NCI-H748 (cell line): ENCODE results near the gene CYP51A1.
"Not testable (repeated sequence)": the region's sequence is repeated elsewhere in the genome, so short reads cannot be mapped to it uniquely, and the experiment has no call there.

Source experiments
- DNase-seq: peaks from one replicate; lab custom pipeline; 2025; ENCODE audit not compliant: unreplicated experiment; lab: John Stamatoyannopoulos, UW

Gene CYP51A1

DNA sequence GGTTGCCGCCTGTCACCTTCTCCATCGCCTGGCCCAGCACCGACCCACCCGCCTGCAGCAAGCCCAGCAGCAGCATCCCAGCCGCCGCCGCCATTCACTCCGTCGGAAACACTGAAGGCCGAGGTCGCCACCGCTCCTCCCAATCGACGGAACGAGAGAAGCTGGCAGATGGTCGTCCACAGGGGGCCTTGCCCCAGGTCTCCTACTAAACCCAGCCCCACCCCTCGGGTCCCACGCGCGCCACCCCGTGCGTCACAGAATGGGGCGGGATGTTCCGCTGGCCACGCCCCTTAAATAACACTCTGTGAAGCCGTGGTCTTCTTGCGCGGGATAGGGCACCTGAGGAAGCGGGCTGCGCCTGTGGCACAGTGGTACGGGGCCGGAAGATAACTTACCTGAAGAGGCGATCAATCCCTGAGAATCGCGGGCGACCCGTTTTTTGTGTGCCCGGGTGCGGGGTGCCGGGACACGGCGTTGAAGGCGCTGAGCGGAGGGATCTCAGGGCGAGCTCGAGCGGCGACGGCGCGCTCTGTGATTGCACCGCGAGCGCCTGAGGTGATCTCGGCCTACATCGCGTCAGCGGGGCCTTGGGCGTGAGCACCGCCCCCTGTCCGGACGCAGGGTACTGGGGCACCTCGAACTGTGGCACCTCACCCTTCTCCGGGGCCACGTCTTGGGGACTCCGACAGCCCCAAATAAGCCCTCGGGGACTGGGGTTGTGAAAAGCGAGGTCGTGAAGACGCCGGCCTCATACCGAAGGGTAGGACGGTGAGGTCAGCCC is at the start of gene CYP51A1:
Gene CYP51A1, minus strand, starts transcription at position 207 of the 781 bp plus-strand sequence. Its CDS starts 113 bp downstream, at position 94.
- DNase-seq, result peak; percentile 96

DNA sequence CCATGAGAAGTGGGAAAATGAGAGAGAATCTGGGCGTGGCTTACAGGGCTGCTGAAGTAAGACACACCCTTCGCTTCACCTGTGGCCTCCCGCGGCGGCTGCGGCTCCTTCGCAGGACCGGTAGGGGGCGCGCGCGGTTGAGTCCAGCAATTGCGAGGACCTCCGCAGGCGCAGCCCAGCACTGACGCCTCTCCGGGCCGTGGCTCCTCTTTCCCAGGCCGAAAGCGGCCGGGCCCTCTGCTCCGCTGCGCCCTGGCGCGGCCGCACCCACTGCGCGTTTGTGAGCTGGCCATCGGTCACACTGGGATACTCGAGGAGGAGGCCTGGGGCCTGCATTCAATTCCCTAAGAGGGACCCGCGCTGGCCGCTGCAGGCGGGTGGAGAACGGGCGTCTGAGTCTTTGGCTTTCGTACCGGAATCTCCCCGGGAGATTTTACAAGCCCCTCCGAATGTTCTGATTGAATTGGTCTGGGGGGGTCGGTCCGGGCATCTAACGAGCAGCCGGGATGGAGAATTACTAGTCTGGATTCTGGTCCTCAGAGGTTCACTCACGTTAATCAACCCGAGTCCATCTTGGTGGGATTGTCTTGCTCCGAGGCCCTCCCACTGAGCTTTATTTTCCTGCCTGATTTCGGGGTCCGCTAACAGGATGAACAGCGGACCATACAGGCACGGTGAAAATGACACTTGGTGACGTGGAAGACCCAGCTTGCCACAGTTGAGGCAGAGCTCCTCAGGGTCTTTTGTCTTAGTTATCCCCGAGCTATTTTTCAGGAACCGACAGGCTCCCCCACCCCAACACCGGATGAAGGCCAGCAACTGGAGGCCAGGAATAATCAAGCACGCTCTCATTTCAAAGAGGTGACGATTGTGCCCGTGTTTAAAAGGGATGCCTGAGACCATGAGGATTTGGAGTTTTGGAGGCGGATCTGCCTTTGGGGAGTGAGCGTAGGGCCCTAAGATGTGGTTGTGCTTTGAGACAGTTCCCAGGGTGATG is 44.9 kb upstream of the CYP51A1 start, which contains the start of gene LRRD1:
Gene LRRD1, minus strand, starts transcription at position 215 of the 997 bp plus-strand sequence. CDS start 13,940 bp downstream, outside the sequence.
- peak; percentile 92 for DNase-seq

DNA sequence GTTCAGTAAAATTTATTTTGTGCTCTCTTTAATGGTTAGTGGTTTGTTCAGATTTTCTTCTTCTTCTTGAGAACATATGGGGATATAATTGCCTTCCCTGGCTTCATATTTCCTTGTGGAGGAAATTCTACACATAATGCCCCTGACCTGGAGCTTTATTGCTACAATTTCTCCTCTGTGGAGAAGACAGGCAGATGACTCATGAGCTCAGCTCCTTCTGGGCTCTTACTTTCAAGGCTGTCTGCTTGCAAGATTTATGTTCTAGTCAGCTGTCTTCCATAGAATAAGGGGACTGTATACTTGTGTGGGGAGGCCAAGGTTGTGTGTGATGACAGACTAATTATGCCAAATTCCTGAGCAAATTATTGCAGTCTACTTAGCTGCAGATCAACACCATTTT is 43.1 kb upstream of the CYP51A1 start:
- no peak for DNase-seq

DNA sequence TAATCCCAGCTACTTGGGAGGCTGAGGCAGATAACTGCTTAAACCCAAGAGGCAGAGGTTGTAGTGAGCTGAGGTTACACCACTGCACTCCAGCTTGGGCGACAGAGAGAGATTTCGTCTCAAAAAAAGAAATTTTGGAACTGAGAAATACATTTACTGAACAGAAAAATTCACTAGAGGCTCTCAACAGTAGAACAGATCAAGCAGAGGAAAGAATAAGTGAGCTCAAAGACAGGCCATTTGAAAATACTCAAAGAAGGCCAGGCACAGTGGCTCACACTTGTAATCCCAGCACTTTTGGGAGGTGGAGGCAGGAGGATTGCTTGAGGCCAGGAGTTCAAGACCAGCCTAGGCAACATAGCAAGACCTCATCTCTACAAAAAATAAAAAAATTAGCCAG is 35.3 kb upstream of the CYP51A1 start:
- not testable (repeated sequence) for DNase-seq

DNA sequence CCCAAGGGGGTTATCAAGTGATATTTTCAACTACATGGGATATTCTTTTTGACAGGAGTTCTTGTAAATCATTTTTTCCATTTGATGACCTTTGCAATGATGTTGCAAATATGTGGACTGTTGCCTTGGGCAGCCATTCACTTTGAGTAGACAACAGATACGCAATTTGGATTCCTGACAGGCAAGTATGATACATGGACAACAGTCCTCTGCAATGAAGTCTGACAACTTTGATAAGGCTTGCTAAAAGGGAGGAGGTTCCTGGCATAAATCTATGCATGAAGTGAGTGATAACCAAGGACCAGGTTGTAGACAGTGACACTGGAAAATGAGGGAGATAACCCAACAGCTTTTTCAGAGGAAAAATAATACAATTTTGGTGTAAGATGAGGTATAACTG is 27.0 kb upstream of the CYP51A1 start:
- no peak for DNase-seq

DNA sequence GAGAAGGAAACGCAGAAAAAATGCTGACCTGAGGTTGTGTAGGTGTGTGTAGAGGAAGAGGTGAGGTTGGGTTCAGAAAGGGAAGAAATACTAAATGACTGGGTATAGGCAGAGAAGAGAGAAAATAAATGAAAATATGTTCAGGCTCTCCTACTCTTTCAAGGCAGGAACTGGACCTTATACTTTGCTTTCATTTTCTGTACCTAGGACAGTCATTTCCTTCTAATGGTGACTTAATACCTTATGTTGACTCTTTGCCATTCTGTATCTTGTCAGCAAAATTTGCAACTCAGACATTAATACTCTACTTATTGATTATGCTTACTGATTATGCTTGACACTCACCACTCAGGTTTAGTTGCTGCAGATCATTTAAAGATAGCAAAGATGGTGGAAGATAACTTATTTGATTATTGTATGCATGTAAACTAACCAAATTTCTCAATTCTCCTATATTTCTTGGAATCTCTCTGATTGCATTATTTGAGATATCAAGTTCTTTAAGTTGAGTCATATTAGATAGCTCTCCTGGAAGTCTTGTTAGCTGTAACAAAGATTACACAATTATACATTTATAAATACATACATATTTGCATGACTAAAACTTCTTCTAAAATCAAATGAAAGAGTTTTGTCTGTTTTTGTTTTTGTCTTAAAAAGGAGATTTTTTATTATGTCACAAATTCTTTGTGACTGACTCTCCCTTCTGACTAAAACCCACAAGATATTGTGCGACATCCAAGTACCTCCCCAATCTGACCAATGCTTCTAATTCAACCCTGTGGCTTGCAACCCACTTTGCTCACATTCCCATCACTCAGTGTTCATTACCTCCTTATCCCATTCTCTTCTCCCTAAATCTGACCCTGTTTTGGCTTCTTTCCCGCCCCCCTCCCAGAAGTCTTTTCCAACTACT is 24.6 kb upstream of the CYP51A1 start:
- DNase-seq, result no peak

DNA sequence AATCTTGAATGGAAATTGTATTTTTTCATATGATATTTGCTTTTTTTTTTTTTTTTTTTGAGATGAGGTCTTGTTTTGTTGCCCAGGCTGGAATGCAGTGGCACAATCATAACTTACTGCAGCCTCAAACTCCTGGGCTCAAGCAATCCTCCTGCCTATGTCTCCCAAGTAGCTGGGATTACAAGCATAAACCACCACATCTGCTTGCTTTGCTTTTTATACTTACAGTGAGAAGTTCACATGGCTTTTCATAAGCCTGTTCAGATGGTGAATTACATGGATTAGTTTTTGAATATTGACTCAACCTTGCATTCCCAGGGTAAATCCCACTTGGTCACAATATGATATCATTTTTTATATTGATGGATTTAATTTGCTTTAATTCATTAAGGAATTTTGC is 22.7 kb upstream of the CYP51A1 start:
- no peak for DNase-seq

DNA sequence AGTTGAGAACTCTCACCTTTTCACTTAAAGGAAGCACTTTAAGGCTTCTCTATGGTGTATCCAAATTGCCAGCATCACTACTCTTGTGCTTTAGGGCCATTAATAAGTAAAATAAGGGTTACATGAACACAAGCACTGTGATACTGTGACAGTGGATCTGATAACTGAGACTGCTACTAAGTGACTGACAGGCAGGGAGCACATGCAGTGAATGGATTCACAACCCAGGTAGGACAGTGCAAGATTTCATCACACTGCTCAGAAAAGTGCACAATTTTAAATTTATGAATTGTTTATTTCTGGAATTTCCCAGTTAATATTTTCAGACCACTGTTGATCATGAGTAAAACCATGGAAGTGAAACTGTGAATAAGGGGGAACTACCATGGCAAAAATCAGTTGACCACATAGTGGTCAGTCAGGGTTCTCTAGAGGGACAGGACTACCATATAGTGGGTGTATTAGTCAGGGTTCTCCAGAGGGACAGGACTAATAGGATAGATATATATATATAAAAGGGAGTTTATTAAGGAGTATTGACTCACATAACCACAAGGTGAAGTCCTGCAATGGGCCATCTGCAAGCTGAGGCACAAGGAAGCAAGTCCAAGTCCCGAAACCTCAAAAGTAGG is 20.9 kb upstream of the CYP51A1 start:
- no peak for DNase-seq

DNA sequence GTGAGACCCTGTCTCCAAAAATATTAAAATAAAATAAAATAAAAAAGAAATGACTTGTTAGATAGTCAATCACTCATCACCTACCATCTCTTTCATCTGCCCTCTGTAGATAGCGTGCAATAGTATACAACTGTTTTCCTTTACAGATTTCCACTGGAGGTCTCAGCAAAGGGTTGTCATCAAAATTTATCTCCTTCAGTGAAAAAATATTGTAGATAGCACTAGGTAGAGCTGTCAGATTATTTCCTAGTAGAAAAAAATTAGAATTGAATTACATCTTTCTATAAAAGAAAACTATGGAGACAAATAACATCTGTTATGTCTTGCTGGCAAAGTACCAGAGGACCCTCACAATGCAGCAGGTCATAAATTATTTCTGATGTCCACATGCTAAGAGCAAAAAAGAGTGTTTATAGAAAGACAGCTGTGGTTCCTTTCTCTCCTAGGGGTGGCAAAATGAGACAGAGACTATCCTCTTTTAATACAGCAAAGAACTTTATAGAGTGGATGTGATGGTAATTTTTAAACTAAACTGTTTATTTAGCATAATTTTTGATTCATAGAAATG is 16.3 kb upstream of the CYP51A1 start:
- no peak for DNase-seq

DNA sequence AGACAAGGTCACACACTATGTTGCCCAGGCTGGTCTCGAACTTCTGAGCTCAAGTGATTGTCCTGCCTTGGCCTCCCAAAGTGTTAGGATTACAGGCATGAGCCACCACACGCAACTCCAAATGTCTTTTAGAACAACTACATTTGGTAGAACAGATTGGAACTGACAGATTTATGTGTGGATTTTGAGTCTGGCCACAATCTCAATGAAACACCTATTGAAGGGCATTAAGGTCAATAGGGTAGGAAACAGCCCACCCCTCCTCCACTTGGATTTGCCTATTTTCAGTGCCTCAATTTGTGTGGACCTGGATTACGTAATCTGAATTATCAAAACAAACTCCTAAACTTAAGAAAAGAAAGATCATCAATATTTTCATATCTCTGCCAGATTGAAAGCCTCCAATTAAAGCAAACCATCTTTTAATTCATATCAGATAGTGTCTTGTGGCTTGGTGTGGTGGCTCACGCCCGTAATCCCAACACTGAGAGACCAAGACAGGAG is 15.5 kb upstream of the CYP51A1 start:
- DNase-seq, result no peak

DNA sequence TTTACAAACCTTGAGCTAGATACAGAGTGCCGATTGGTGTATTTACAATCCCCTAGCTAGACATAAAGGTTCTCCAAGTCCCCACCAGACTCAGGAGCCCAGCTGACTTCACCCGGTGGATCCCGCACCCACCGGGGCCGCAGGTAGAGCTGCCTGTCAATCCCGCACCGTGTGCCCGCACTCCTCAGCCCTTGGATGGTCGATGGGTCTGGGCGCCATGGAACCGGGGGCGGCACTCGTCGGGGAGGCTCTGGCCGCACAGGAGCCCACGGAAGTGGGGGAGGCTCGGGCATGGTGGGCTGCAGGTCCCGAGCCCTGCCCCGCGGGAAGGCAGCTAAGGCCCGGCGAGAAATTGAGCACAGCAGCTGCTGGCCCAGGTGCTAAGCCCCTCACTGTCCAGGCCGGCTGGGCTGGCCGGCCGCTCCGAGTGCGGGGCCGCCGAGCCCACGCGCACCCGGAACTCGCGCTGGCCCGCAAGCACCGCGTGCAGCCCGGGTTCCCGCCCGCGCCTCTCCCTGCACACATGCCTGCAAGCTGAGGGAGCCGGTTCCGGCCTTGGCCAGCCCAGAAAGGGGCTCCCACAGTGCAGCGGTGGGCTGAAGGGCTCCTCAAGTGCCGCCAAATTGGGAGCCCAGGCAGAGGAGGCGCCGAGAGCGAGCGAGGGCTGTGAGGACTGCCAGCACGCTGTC is 9.1 kb upstream of the CYP51A1 start:
- DNase-seq, result not testable (repeated sequence)

DNA sequence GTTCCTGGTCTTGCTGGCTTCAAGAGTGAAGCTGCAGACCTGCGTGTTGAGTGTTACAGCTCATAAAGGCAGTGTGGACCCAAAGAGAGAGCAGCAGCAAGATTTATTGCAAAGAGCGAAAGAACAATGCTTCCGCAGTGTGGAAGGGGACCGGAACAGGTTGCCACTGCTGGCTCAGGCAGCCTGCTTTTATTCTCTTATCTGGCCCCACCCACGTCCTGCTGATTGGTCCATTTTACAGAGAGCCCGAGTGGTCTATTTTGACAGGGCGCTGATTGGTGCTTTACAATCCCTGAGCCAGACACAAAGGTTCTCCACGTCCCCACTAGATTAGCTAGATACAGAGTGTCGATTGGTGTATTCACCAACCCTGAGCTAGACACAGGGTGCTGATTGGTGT is 8.5 kb upstream of the CYP51A1 start:
- DNase-seq, result not testable (repeated sequence)

DNA sequence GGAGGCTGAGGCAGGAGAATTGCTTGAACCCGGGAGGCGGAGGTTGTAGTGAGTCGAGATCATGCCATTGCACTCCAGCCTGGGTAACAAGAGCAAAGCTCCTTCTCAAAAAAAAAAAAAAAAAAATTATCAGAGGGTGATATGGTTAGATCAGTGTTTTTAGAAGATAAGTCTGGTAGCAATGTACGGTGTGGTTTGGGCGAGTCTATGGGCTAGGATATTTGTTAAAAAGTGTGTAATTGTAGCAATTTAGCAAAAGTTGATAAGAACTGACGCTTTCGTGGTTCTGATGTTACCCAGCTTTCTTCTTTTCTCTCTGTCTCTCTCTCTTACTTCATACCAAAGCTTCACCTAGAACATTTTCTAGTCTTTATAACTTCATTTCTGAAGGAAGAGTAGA is 6.9 kb upstream of the CYP51A1 start:
- DNase-seq, result no peak

DNA sequence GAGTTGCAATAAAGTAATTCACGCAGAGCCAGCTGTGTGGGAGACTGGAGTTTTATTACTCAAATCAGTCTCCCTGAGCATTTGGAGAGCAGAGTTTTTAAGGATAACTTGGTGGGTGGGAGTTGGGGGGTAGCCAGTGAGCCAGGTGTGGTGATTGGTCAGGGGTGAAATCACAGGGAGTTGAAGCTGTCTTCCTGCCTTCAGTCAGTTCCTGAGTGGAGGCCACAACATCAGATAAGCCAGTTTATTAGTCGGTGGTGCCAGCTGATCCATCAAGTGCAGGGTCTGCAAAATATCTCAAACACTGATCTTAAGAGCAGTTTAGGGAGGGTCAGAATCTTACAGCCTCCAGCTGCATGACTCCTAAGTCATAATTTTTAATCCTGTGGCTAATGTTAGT is 3.3 kb upstream of the CYP51A1 start:
- DNase-seq, result no peak

DNA sequence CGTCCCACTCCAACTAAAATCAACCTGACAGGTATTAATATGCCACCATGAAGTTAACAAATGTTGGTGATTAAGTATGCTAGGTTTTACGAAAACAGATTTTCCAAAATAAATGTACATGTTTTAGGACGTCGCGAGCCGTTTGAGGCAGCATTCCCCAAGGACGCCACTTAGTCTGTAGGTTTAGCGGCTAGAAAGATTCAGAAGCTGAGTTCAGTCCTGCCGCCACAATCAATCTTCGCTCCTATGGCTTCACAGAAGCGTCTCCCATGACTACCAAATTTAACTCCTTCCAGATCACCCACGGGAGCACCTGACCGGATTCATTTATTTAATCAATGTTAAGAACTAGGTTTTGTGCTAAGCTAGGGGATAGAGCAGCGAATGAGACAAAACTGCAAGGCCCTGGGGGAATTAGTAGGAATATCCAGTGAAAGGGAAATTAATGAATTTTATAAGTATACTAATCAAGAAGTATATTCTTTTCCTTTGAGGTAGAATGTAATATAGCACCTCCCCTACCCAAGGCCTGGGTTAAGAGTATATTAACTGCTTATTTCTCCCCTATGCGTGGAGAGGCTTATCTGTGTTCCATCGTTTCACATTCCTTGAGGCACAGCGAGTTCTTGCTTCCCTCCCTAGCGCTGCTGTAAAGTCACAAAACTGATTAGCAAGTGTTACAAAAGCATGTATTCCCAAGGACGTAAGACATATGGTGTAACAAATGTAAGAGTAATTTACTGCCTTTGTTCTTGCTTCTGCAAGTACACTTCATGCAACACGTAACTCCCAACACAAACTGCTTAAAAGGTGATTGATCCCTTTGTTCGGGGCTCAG is 994 bp upstream of the CYP51A1 start:
- peak; percentile 65 for DNase-seq

DNA sequence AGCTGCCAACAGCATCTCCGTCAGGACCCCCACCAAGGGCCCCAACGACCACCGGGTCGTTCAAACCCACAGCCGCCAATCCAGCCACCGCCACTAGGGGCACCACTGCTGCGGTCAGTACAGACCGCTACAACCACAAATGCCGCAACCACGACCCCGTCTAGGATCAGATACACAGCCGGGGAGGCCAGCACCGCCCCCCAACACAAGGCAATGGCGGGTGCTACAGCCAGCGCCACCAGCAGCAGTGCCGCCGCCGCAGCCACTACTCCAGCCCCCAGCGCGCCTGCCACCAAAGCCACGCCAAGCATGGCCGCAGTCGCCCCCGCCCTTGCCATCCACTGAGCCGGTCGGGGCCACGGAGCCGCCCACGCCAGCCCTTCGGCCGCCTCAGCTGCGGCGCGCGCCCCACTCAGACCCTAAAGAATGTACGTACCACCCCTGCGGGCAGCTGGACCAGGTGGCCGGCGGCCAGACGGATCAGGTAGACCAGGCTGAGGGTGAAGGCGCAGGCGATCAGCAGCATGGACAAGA is 473 bp downstream of the CYP51A1 start:
- peak; percentile 83 for DNase-seq

DNA sequence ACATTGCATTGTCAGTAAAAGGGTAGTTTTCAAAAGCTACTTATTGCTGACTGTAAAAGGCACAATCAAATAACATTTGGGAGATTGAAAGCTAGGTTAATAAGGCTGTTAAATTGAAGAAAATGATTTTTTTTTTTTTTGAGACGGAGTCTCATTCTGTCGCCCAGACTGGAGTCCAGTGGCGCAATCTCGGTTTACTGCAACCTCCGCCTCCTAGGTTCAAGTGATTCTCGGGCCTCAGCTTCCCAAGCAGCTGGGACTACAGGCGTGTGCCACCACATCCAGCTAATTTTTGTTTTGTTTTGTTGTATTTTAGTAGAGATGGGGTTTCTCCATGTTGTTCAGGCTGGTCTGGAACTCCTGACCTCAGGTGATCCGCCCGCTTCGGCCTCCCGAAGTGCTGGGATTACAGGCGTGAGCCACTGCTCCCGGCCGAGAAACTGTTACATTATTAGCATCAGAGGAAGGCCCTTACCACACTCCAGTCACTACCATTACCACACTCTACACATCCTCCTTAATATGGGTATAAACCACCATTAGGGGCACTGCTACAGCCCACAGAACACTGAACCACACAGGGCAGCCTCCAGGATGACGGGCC is 1.0 kb downstream of the CYP51A1 start:
- peak; percentile 29 for DNase-seq
